Measurements from ENCODE around the gene TRAF3IP1. TPM values are rescaled to one million over a fixed set of nuclear protein-coding genes. Genes with fewer than 3 reads are reported as not detected.

Gene TRAF3IP1
- total and polyA plus RNA-seq, 11 donors, result 3.8 to 20.3 (median 12.4) TPM

DNA sequence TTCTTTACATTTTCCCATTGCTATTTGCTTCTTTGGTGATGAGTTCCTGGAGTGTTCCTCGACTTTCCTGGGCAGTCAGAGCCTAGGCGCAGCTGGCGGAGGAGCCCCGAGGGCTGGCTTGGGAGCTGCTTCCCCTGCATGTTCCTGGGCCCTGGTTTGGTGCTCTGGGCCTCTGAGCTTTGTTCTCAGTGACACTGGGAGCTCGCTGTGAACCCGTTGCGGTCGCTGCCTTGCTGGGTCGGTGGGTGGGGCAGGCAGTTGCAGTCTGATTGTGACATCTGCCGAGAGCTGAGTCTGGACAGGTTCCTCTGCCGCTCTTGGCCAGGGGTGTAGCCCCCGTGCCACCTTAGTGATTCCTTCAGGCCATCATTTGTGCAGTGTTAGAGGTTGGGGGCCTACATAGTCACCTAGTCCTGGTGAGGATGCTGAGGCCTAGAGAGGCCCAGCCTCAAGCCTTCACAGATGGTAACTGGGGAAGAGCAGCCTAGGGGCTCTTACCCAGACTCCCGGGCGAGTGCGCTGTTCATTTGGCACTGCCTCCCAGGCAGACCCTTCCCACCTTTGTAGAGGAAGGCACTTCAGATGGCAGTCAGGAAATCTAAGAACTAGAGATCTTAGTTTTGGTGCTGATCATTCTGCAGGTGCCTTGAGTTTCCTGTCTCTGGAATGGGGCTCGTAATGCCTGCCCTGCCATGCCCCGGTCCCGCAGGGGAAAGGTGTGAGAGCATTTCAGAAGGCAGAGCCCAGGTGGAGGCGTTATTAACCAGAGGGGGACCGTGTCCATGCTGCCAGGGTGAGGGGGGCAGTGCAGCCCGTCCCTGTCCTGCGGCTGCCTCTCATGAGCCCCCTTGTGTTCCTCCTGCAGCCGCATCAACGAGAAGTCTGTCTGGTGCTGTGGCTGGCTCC is 114.8 kb downstream of the TRAF3IP1 start:
- TF ChIP-seq POLR2A (IDR thresholded peaks at IDR 0.05), result no peak
- TF ChIP-seq, protein P1, sequence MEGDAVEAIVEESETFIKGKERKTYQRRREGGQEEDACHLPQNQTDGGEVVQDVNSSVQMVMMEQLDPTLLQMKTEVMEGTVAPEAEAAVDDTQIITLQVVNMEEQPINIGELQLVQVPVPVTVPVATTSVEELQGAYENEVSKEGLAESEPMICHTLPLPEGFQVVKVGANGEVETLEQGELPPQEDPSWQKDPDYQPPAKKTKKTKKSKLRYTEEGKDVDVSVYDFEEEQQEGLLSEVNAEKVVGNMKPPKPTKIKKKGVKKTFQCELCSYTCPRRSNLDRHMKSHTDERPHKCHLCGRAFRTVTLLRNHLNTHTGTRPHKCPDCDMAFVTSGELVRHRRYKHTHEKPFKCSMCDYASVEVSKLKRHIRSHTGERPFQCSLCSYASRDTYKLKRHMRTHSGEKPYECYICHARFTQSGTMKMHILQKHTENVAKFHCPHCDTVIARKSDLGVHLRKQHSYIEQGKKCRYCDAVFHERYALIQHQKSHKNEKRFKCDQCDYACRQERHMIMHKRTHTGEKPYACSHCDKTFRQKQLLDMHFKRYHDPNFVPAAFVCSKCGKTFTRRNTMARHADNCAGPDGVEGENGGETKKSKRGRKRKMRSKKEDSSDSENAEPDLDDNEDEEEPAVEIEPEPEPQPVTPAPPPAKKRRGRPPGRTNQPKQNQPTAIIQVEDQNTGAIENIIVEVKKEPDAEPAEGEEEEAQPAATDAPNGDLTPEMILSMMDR (IDR thresholded peaks at IDR 0.05), result no peak
- no peak for ATAC-seq
- no peak overlapping the region for H3K27ac ChIP-seq
- 92 to 94% (median 92%) methylated on average over 17 to 24 of the region's 24 CpGs for WGBS, 4 donors
- peaks cover 0 to 24% (median 13%) of the 10 kb centered on the region in 12 donors for H3K4me1 ChIP-seq
- peaks cover 0 to 14% (median 0%) of the 10 kb centered on the region in 12 donors for H3K9me3 ChIP-seq
- H3K36me3 ChIP-seq, result peaks cover 0 to 57% (median 38%) of the 10 kb centered on the region in 9 donors
- no peaks in the 10 kb centered on the region for H3K27me3 ChIP-seq
- intact Hi-C loops (cut with DNase I), result no loop called here
- no peak for DNase-seq
- no peak overlapping the region for H3K4me3 ChIP-seq

DNA sequence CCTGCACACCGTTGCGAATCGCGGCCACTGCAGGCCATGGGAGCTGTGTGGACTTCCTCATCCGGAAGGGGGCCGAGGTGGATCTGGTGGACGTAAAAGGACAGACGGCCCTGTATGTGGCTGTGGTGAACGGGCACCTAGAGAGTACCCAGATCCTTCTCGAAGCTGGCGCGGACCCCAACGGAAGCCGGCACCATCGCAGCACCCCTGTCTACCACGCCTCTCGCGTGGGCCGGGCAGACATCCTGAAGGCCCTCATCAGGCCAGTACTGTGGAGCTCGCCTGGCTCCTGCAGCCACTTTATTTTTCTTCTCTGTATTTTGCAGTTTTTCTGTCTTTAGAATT is 115.4 kb downstream of the TRAF3IP1 start:
- ATAC-seq, result no peak
- TF ChIP-seq, protein P1 (IDR thresholded peaks at IDR 0.05), result no peak
- TF ChIP-seq POLR2A (IDR thresholded peaks at IDR 0.05), result no peak
- H3K4me3 ChIP-seq, result no peak overlapping the region
- no peak for DNase-seq
- WGBS, 4 donors, result 93 to 96% (median 94%) methylated on average over 19 to 20 of the region's 20 CpGs
- H3K27me3 ChIP-seq, result no peaks in the 10 kb centered on the region
- H3K27ac ChIP-seq, result no peak overlapping the region
- peaks cover 0 to 30% (median 18%) of the 10 kb centered on the region in 12 donors for H3K4me1 ChIP-seq
- intact Hi-C loops (cut with DNase I), result no loop called here
- H3K9me3 ChIP-seq, result peaks cover 0 to 8% (median 0%) of the 10 kb centered on the region in 12 donors
- H3K36me3 ChIP-seq, result peaks cover 0 to 60% (median 33%) of the 10 kb centered on the region in 9 donors

DNA sequence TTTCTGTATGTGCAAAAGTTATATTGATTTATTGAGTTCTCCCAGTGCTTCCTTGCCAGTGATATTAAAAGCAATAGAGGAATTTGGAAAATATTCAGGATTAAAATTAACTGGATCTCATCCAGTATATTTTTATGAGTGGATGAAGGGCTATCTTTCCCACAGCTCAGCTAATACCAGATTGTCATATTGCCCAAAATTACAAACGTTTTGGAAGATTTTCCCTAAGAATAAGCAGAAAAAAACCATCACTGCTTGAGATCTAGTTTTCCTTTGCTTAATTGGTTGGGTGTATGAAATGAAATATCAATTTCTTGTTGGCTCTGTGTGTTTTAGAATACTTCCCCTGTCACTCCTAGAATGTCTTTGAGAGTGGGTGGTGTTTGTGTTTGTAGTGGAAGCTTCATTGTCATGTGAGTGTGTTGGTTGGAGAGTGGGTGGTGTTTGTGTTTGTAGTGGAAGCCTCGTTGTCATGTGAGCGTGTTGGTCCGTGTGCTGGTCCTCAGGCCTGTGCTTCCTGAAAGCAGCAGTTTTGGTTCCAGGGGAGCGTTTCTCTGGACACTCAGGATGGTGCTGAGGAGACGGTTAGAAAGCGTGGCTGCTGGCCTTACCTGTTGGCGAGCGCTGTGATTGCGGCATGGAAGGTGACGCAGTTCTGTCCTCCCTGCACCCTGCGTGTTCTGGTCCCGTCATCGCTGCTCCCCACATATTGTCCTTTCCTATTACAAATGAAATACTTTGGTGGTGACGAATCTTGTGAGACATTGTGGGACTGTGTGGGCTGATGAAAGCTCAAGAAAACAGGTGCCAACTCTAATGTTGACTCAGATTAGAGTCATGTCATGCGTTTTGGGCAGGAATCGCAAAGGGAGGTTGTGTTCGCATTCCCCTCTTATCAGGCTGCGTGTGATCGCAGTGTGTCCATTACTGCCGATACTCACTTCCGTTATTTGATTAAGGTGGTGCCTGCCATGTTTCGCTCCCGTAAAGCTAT is 118.8 kb downstream of the TRAF3IP1 start:
- DNase-seq (peak in 1 of 5 donors; percentile 71), ATAC-seq (peak; percentile 72 to 86 (median 82))
- no peaks in the 10 kb centered on the region for H3K9me3 ChIP-seq
- no peaks in the 10 kb centered on the region for H3K27me3 ChIP-seq
- TF ChIP-seq, protein P1 (IDR thresholded peaks at IDR 0.05), result no peak
- TF ChIP-seq POLR2A (IDR thresholded peaks at IDR 0.05), result no peak
- H3K4me1 ChIP-seq, result peaks cover 0 to 40% (median 26%) of the 10 kb centered on the region in 12 donors
- H3K4me3 ChIP-seq, result peak overlapping the region in 9 of 12 donors; percentile 8 to 39 (median 18)
- H3K27ac ChIP-seq, result peak overlapping the region; percentile 30 to 83 (median 68)
- intact Hi-C loops (cut with DNase I), result no loop called here
- peaks cover 0 to 50% (median 22%) of the 10 kb centered on the region in 9 donors for H3K36me3 ChIP-seq
- WGBS, 4 donors, result 42 to 47% (median 44%) methylated on average over 24 of the region's 24 CpGs
